HL-60 (cell line): Measurements from ENCODE around the gene CYP4F2.

Experiments
- GABPA ChIP-seq: IDR thresholded peaks from 2 replicates; pipeline ENCODE4 v1.6.1; 2012; ENCODE audit warnings: low read depth
- POLR2AphosphoS5 ChIP-seq: IDR thresholded peaks from 2 replicates; pipeline ENCODE4 v1.6.1; 2012; ENCODE audit warnings: low read depth
- TF ChIP-seq, protein P1 (sequence below): IDR thresholded peaks from one replicate; pipeline ENCODE4 v1.5.1; 2011; ENCODE audit warnings: low read length, control low read depth, inconsistent platforms; ENCODE audit not compliant: insufficient read depth
- TF ChIP-seq, protein P2 (sequence below): IDR thresholded peaks from 2 replicates; pipeline ENCODE4 v1.6.1; 2012; ENCODE audit warnings: low read depth; ENCODE audit not compliant: insufficient replicate concordance

DNA sequence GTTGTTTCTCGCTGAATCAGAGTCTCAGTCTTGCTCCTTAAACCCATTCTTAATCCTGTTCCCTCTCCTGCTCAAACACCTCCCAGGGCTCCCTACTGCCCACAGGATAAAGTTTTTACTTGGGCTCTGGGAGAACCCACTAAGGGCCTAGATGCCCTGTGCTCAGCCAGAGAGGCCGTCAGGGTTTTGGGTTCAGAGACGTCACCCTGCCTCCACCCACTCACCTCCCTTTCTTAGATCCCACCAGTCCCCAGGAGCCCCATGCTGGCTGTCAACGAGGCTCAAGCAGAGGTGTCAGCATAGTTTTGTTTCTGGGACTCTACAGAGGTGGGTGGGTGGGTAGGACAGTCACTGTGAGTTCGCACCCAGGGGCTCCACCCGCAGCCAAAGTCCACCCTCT is 15.5 kb upstream of the CYP4F2 start:
- TF ChIP-seq POLR2AphosphoS5 (no peak), GABPA (no peak)
- TF ChIP-seq, protein P1, sequence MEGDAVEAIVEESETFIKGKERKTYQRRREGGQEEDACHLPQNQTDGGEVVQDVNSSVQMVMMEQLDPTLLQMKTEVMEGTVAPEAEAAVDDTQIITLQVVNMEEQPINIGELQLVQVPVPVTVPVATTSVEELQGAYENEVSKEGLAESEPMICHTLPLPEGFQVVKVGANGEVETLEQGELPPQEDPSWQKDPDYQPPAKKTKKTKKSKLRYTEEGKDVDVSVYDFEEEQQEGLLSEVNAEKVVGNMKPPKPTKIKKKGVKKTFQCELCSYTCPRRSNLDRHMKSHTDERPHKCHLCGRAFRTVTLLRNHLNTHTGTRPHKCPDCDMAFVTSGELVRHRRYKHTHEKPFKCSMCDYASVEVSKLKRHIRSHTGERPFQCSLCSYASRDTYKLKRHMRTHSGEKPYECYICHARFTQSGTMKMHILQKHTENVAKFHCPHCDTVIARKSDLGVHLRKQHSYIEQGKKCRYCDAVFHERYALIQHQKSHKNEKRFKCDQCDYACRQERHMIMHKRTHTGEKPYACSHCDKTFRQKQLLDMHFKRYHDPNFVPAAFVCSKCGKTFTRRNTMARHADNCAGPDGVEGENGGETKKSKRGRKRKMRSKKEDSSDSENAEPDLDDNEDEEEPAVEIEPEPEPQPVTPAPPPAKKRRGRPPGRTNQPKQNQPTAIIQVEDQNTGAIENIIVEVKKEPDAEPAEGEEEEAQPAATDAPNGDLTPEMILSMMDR = no peak
- TF ChIP-seq, protein P2, sequence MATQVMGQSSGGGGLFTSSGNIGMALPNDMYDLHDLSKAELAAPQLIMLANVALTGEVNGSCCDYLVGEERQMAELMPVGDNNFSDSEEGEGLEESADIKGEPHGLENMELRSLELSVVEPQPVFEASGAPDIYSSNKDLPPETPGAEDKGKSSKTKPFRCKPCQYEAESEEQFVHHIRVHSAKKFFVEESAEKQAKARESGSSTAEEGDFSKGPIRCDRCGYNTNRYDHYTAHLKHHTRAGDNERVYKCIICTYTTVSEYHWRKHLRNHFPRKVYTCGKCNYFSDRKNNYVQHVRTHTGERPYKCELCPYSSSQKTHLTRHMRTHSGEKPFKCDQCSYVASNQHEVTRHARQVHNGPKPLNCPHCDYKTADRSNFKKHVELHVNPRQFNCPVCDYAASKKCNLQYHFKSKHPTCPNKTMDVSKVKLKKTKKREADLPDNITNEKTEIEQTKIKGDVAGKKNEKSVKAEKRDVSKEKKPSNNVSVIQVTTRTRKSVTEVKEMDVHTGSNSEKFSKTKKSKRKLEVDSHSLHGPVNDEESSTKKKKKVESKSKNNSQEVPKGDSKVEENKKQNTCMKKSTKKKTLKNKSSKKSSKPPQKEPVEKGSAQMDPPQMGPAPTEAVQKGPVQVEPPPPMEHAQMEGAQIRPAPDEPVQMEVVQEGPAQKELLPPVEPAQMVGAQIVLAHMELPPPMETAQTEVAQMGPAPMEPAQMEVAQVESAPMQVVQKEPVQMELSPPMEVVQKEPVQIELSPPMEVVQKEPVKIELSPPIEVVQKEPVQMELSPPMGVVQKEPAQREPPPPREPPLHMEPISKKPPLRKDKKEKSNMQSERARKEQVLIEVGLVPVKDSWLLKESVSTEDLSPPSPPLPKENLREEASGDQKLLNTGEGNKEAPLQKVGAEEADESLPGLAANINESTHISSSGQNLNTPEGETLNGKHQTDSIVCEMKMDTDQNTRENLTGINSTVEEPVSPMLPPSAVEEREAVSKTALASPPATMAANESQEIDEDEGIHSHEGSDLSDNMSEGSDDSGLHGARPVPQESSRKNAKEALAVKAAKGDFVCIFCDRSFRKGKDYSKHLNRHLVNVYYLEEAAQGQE = no peak
